GM21515 (cell line): ENCODE data around the gene ARHGAP11A.
"Not testable (repeated sequence)": the region's sequence is repeated elsewhere in the genome, so short reads cannot be mapped to it uniquely, and the experiment has no call there.

Source experiments
- ATAC-seq: cut with Tn5 transposase; IDR thresholded peaks from one replicate; pipeline ENCODE4 v1.9.1; 2021; ENCODE audit not compliant: unreplicated experiment

ARHGAP11A gene

GRCh38 chr15:32615051-32615870 lies at the start of gene ARHGAP11A:
Gene ARHGAP11A, plus strand, starts transcription at chr15:32615504. Its CDS starts 708 bp downstream, at chr15:32616212.
- peak; percentile 64 for ATAC-seq

- not testable (repeated sequence) for ATAC-seq
Measured at GRCh38 chr15:32568988-32569387, 46.3 kb upstream of the ARHGAP11A start.

GRCh38 chr15:32578482-32578881 lies 36.8 kb upstream of the ARHGAP11A start:
- not testable (repeated sequence) for ATAC-seq

GRCh38 chr15:32585844-32586243 lies 29.5 kb upstream of the ARHGAP11A start:
- ATAC-seq: not testable (repeated sequence)

GRCh38 chr15:32593151-32593550 lies 22.2 kb upstream of the ARHGAP11A start, which contains the start of gene GOLGA8N:
Gene GOLGA8N, plus strand, starts transcription at chr15:32593456.
- not testable (repeated sequence) for ATAC-seq

GRCh38 chr15:32609518-32609917 lies 5.8 kb upstream of the ARHGAP11A start:
- not testable (repeated sequence) for ATAC-seq

- ATAC-seq: not testable (repeated sequence)
Measured at GRCh38 chr15:32610719-32611118, 4.6 kb upstream of the ARHGAP11A start.

GRCh38 chr15:32614712-32615050 lies 623 bp upstream of the ARHGAP11A start:
- ATAC-seq: peak; percentile 19

GRCh38 chr15:32615871-32616426 lies 645 bp downstream of the ARHGAP11A start:
- ATAC-seq: peak; percentile 16

GRCh38 chr15:32636410-32636809 lies 21.1 kb downstream of the ARHGAP11A start:
- ATAC-seq: no peak

- ATAC-seq: no peak
Measured at GRCh38 chr15:32636908-32637567, 21.7 kb downstream of the ARHGAP11A start.

GRCh38 chr15:32637704-32638103 lies 22.4 kb downstream of the ARHGAP11A start:
- ATAC-seq: no peak

GRCh38 chr15:32641517-32642059 lies 26.3 kb downstream of the ARHGAP11A start, which contains the start of gene SCG5:
Gene SCG5, plus strand, starts transcription at chr15:32641710. Its CDS starts 1,883 bp downstream, at chr15:32643593.
- no peak for ATAC-seq

- ATAC-seq: no peak
Measured at GRCh38 chr15:32642667-32643435, 27.5 kb downstream of the ARHGAP11A start.

GRCh38 chr15:32643907-32644445 lies 28.7 kb downstream of the ARHGAP11A start:
- ATAC-seq: no peak

- no peak for ATAC-seq
Measured at GRCh38 chr15:32646291-32646690, 31.0 kb downstream of the ARHGAP11A start.

GRCh38 chr15:32649342-32649741 lies 34.0 kb downstream of the ARHGAP11A start:
- no peak for ATAC-seq

- peak; percentile 81 for ATAC-seq
Measured at GRCh38 chr15:32651229-32651837, 36.0 kb downstream of the ARHGAP11A start.

GRCh38 chr15:32652178-32652577 lies 36.9 kb downstream of the ARHGAP11A start:
- ATAC-seq: no peak

- ATAC-seq: no peak
Measured at GRCh38 chr15:32656091-32656490, 40.8 kb downstream of the ARHGAP11A start.
